Testis (tissue), 3 donors: Measurements from ENCODE around the gene CD27. TPM values are rescaled to one million over a fixed set of nuclear protein-coding genes. Genes with fewer than 3 reads are reported as not detected.

Experiments
- DNase-seq: peaks from one replicate; pipeline ENCODE4 v3.0.0-alpha.2; 2019
- H3K27ac ChIP-seq, 2 donors: fragments of 200-600 bp; sonication (generic); one replicate each; pipeline ENCODE4 v1.5.1; 2019
- H3K27me3 ChIP-seq: fragments of 200-600 bp; sonication (generic); one replicate; pipeline ENCODE4 v1.5.1; 2019
- H3K36me3 ChIP-seq: fragments of 200-600 bp; sonication (generic); one replicate; pipeline ENCODE4 v1.5.1; 2017; ENCODE audit warnings: low read depth; ENCODE audit errors: missing control alignments
- H3K4me1 ChIP-seq: fragments of 200-600 bp; sonication (generic); one replicate; pipeline ENCODE4 v1.5.1; 2019
- H3K4me3 ChIP-seq, 2 donors: fragments of 200-600 bp; sonication (generic); one replicate each; pipeline ENCODE4 v1.5.1; 2017 to 2019
- H3K9me3 ChIP-seq: fragments of 200-600 bp; sonication (generic); one replicate; pipeline ENCODE4 v1.5.1; 2017
- CTCF ChIP-seq, 3 experiments: fragments of 450-650 bp in 2 of 3; fragments of 200-600 bp in 1 of 3; sonication (generic) in 1 of 3; IDR thresholded peaks; one replicate each; pipeline ENCODE4 v1.5.1; 2016 to 2019; ENCODE audit warnings: antibody characterized with exemption in 3 of 3, mild to moderate bottlenecking in 2 of 3, moderate library complexity in 1 of 3
- POLR2A ChIP-seq: fragments of 450-650 bp; IDR thresholded peaks from one replicate; pipeline ENCODE4 v1.6.1; 2017; ENCODE audit warnings: antibody characterized with exemption, mild to moderate bottlenecking, moderate library complexity
- whole genome bisulfite sequencing, 2 donors: methylation state at CpG; one replicate each; pipeline ENCODE4 v1.1.5; 2018; 5-methylcytosine and 5-hydroxymethylcytosine counted together
- intact Hi-C: fragments of 100-400 bp; cut with DNase I; formaldehyde crosslinking; loops from one replicate; pipeline ENCODE4 v1.15.1; 2023; ENCODE audit warnings: low total_unique reads
- polyA plus RNA-seq: library from polyadenylated mRNA; stranded (reverse); fragments of 350-450 nt; fragmentation: Illumina TruSeq; extraction: RNeasy Lipid Tissue Mini Kit (QIAGEN cat#74804); gene quantifications from one replicate; pipeline ENCODE4 v1.2.3, GENCODE V29; 2014; ENCODE audit warnings: low read depth, low replicate concordance; ENCODE audit not compliant: insufficient read depth
- total RNA-seq, 2 donors: library from RNA; depleted of rRNA; stranded (reverse); fragments of >200 nt; gene quantifications; one replicate each; pipeline ENCODE4 v1.2.3, GENCODE V29; 2016

Gene CD27
- total and polyA plus RNA-seq, 3 donors from 2014 or later = 0.74 to 3.7 TPM; not detected in 1

DNA sequence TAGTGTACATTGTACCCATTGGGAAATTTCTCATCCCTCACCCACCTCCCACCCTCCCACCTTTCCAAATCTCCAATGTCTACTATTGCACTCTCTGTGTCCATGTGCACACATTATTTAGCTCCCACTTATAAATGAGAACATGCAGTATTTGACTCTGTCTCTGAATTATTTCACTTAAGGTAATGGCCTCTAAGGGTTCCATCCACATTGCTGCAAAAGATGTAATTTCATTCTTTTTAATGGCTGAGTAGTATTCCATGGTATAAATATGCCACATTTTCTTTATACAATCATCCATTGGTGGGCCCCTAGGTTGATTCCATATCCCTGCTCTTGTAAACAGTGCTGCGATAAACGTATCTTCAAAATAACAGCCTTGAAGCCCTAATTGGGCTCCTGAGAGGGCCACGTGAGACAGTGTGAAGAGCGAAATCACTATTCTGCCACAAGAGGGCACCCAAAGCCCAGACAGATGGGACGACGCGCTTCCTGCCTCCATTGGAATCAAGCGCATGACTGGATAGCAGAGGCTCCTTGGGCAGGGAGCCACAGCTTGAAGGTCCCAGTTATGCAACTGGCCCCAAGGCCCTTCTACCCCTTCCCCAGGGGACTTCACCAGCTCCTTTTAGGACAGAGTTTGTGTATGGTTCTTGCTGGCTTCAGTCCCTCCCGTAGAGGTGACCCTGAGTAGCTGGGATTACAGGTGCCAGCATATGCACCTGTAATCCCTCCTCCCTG lies 21.3 kb upstream of the CD27 start:
- Histone ChIP-seq H3K4me1 (peaks cover 11% of the 10 kb centered on the region), H3K36me3 (no peaks in the 10 kb centered on the region), H3K27me3 (no peaks in the 10 kb centered on the region), H3K27ac (no peak overlapping the region), H3K9me3 (no peaks in the 10 kb centered on the region), H3K4me3 (no peak overlapping the region)
- intact Hi-C loops = no loop called here
- 10 to 25% methylated on average over 8 to 9 of the region's 9 CpGs for WGBS, 2 donors
- DNase-seq = peak; percentile 91
- TF ChIP-seq CTCF (IDR thresholded peaks at IDR 0.05) (peak; percentile 80 to 94 (median 91)), POLR2A (no peak)

- Histone ChIP-seq H3K36me3 (no peaks in the 10 kb centered on the region), H3K27ac (no peak overlapping the region), H3K9me3 (no peaks in the 10 kb centered on the region), H3K4me1 (peaks cover 5% of the 10 kb centered on the region), H3K4me3 (no peak overlapping the region), H3K27me3 (no peaks in the 10 kb centered on the region)
- 53 to 61% methylated on average over 6 of the region's 6 CpGs for WGBS, 2 donors
- intact Hi-C loops = no loop called here
- DNase-seq = no peak
- TF ChIP-seq POLR2A = no peak
- TF ChIP-seq CTCF (IDR thresholded peaks at IDR 0.05) = no peak
These were observed 20.8 kb upstream of the CD27 start for GRCh38 chr12:6424008-6424347.

DNA sequence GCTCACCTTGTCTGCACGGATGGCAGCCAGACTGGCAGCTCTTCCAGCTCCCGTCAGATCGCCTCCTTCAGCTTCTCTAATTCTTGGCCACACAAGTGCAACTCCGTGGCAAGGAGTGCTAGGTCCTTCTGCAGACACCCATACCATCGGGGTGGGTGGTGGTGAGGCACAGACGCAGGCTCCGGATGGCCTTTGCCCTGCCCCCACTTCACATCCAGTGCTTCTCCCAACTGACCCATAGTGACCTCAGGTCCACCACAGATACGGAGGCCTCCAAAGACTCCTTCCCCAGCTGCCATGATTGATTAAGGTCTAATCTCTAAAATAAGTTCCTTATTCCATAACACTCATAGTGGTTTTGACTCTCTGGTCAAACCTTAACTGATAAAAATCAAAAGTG lies 19.9 kb upstream of the CD27 start:
- H3K9me3 ChIP-seq = no peaks in the 10 kb centered on the region
- no peak for DNase-seq
- WGBS, 2 donors = 82 to 85% methylated on average over 8 of the region's 8 CpGs

GRCh38 chr12:6425590-6426531 lies 18.9 kb upstream of the CD27 start:
- TF ChIP-seq POLR2A (no peak), CTCF (IDR thresholded peaks at IDR 0.05) (no peak)
- Histone ChIP-seq H3K27me3 (no peaks in the 10 kb centered on the region), H3K27ac (no peak overlapping the region), H3K9me3 (no peaks in the 10 kb centered on the region), H3K4me1 (peaks cover 9% of the 10 kb centered on the region), H3K36me3 (no peaks in the 10 kb centered on the region), H3K4me3 (no peak overlapping the region)
- 79 to 93% methylated on average over 16 to 23 of the region's 23 CpGs for WGBS, 2 donors
- intact Hi-C loops = no loop called here
- peak; percentile 40 for DNase-seq

More for the DNA sequence above, 19.9 kb upstream of the CD27 start:
- H3K27ac ChIP-seq = no peak overlapping the region
- no peaks in the 10 kb centered on the region for H3K27me3 ChIP-seq
- intact Hi-C loops = no loop called here
- no peak overlapping the region for H3K4me3 ChIP-seq
- no peaks in the 10 kb centered on the region for H3K36me3 ChIP-seq
- peaks cover 5% of the 10 kb centered on the region for H3K4me1 ChIP-seq
- TF ChIP-seq POLR2A (no peak), CTCF (IDR thresholded peaks at IDR 0.05) (no peak)
